ENCODE measurements around the gene SLC35G3. TPM values are rescaled to one million over a fixed set of nuclear protein-coding genes. Genes with fewer than 3 reads are reported as not detected.

SLC35G3 gene
- total and polyA plus RNA-seq, 2 of the 4 experiments (the other 2 are of a cell fraction), result not detected

GRCh38 chr17:35185849-35186248, 8.3 kb downstream of the SLC35G3 start:
- Histone ChIP-seq H3K4me2 (ENCODE audit: low read depth, low read length) (no peak overlapping the region), H4K91ac (ENCODE audit: insufficient read depth, low read depth, low read length) (no peak overlapping the region), H2AK5ac (ENCODE audit: low read depth, low read length) (no peak overlapping the region), H3K14ac (replicated peaks; ENCODE audit: low read depth, low read length) (no peak overlapping the region), H2AFZ (replicated peaks; ENCODE audit: low read length, poor library complexity) (no peak overlapping the region), H2BK15ac (ENCODE audit: low read depth, low read length) (no peak overlapping the region), H4K20me1 (ENCODE audit: insufficient read depth, low read length) (no peaks in the 10 kb centered on the region), H3K27me3 (ENCODE audit: control insufficient read depth, insufficient read depth, low read length) (peaks cover 8% of the 10 kb centered on the region), H3K9me1 (ENCODE audit: insufficient read depth, low read length) (no peaks in the 10 kb centered on the region), H3K4me3 (ENCODE audit: insufficient read depth, low read depth, low read length) (no peak overlapping the region), H2AK9ac (replicated peaks; ENCODE audit: low read depth, low read length, poor library complexity) (no peak overlapping the region), H2BK5ac (ENCODE audit: low read depth, low read length, poor library complexity, severe bottlenecking) (no peak overlapping the region), H3K36me3 (ENCODE audit: control insufficient read depth, insufficient read depth, low read length) (no peaks in the 10 kb centered on the region), H3K18ac (ENCODE audit: low read depth, low read length) (no peak overlapping the region), H3K27ac (ENCODE audit: insufficient read depth, low read length) (no peak overlapping the region), H4K8ac (ENCODE audit: low read depth in 2 of 2, low read length in 2 of 2) (no peak overlapping the region), H4K5ac (ENCODE audit: low read depth, low read length) (no peak overlapping the region), H3K56ac (ENCODE audit: extremely low read depth, insufficient read depth, low read length) (no peak overlapping the region), H3K9ac (ENCODE audit: low read depth, low read length) (no peak overlapping the region), H2BK120ac (ENCODE audit: low read depth, low read length) (no peak overlapping the region), H3K23ac (ENCODE audit: low read depth, low read length) (no peak overlapping the region), H2BK20ac (ENCODE audit: low read depth, low read length) (no peak overlapping the region), H3K4ac (ENCODE audit: low read depth, low read length) (no peak overlapping the region), H3K9me3 (ENCODE audit: control insufficient read depth, insufficient read depth, low read length) (no peaks in the 10 kb centered on the region), H3K79me1 (ENCODE audit: low read depth in 1 of 2, low read length in 2 of 2) (no peaks in the 10 kb centered on the region), H3K4me1 (ENCODE audit: control insufficient read depth, insufficient read depth, low read length) (no peaks in the 10 kb centered on the region)
- BruUV-seq (replicated peaks), result no TSS peak
- dilution Hi-C loops (cut with HindIII; ENCODE audit: low sequenced_read_pairs, unreplicated experiment) (loop anchor here (25.0 kb wide), 1 partner anchor 351 kb away; the partner anchor contains the start of gene SLFN12L), in situ Hi-C loops (cut with MboI; ENCODE audit: low sequenced_read_pairs) (no loop called here), intact Hi-C loops (cut with micrococcal nuclease) (no loop called here)
- CTCF ChIA-PET, result no interaction called here
- ATAC-seq (ENCODE audit: low read depth) (no peak), DNase-seq (no peak)
- TF ChIP-seq RAD21 (IDR thresholded peaks at IDR 0.05; ENCODE audit: low read length) (no peak), SMC3 (IDR thresholded peaks at IDR 0.05; ENCODE audit: low read depth, low read length) (no peak), NFE2L2 (IDR thresholded peaks at IDR 0.05; ENCODE audit: low read depth, low read length) (no peak), MAZ (IDR thresholded peaks at IDR 0.05; ENCODE audit: borderline replicate concordance, low read depth, low read length) (no peak), ELK1 (IDR thresholded peaks at IDR 0.05; ENCODE audit: borderline replicate concordance, low read depth, low read length) (no peak), CHD1 (IDR thresholded peaks at IDR 0.05; ENCODE audit: low read depth, low read length) (no peak)
- POLR2A ChIA-PET (ENCODE audit: unreplicated experiment), result no interaction called here
- no CpG with 5 or more reads among the region's 1 CpG for WGBS, 2 experiments (ENCODE audit: extremely low coverage in 2 of 2, insufficient read length in 1 of 2)
